IPS DF 6.9 (cell line): ENCODE results near the gene INTS2.
"Not testable (repeated sequence)": the region's sequence is repeated elsewhere in the genome, so short reads cannot be mapped to it uniquely, and the experiment has no call there.

Experiments used
- DNase-seq: peaks from one replicate; pipeline ENCODE4 v3.0.0-alpha.2; 2013; ENCODE audit warnings: low read depth, low spot score
- H3K27ac ChIP-seq: one replicate; pipeline ENCODE4 v1.5.1; 2013; ENCODE audit warnings: low read length, control low read depth
- H3K27me3 ChIP-seq: 2 replicates; pipeline ENCODE4 v1.6.1; 2013; ENCODE audit warnings: mild to moderate bottlenecking, low read length; ENCODE audit not compliant: control insufficient read depth, insufficient read depth
- H3K36me3 ChIP-seq: 2 replicates; pipeline ENCODE4 v1.6.1; 2013; ENCODE audit warnings: low read length; ENCODE audit not compliant: control insufficient read depth, insufficient read depth
- H3K4me1 ChIP-seq: 2 replicates; pipeline ENCODE4 v1.6.1; 2013; ENCODE audit warnings: low read length; ENCODE audit not compliant: control insufficient read depth, insufficient read depth
- H3K4me3 ChIP-seq: 2 replicates; pipeline ENCODE4 v1.5.1; 2013; ENCODE audit warnings: mild to moderate bottlenecking, low read length
- H3K9me3 ChIP-seq: 2 replicates; pipeline ENCODE4 v1.6.1; 2013; ENCODE audit warnings: low read length, inconsistent platforms; ENCODE audit not compliant: control insufficient read depth, insufficient read depth
- WGBS: extraction: QIAGEN DNeasy Blood & Tissue Kit; methylation state at CpG from one replicate; pipeline ENCODE4 v1.1.7; 2013; ENCODE audit warnings: mixed read lengths, missing lambda C conversion rate; ENCODE audit not compliant: insufficient read length, insufficient coverage; 5-methylcytosine and 5-hydroxymethylcytosine counted together

INTS2 gene

GRCh38 chr17:61836266-61837174, 91.3 kb downstream of the INTS2 start:
- no CpG with 5 or more reads among the region's 3 CpGs for WGBS

GRCh38 chr17:61835606-61836005, 92.2 kb downstream of the INTS2 start:
- no CpG with 5 or more reads among the region's 1 CpG for WGBS
- no peak overlapping the region for H3K27ac ChIP-seq
- no peaks in the 10 kb centered on the region for H3K27me3 ChIP-seq
- no peak for DNase-seq
- no peak overlapping the region for H3K4me3 ChIP-seq
- no peaks in the 10 kb centered on the region for H3K9me3 ChIP-seq
- H3K4me1 ChIP-seq, result no peaks in the 10 kb centered on the region
- H3K36me3 ChIP-seq, result no peaks in the 10 kb centered on the region

More at GRCh38 chr17:61836266-61837174, 91.3 kb downstream of the INTS2 start:
- Histone ChIP-seq H3K4me1 (no peaks in the 10 kb centered on the region), H3K27ac (no peak overlapping the region), H3K9me3 (no peaks in the 10 kb centered on the region), H3K4me3 (no peak overlapping the region), H3K36me3 (no peaks in the 10 kb centered on the region), H3K27me3 (no peaks in the 10 kb centered on the region)
- no peak for DNase-seq

- no CpG with 5 or more reads among the region's 2 CpGs for WGBS
- no peak overlapping the region for H3K27ac ChIP-seq
- no peak overlapping the region for H3K4me3 ChIP-seq
- H3K4me1 ChIP-seq, result no peaks in the 10 kb centered on the region
- no peaks in the 10 kb centered on the region for H3K9me3 ChIP-seq
- no peaks in the 10 kb centered on the region for H3K36me3 ChIP-seq
- no peak for DNase-seq
- H3K27me3 ChIP-seq, result no peaks in the 10 kb centered on the region
Observed at GRCh38 chr17:61834610-61835009, 93.2 kb downstream of the INTS2 start.

GRCh38 chr17:61833536-61834193, 94.1 kb downstream of the INTS2 start:
- Histone ChIP-seq H3K4me3 (no peak overlapping the region), H3K27ac (no peak overlapping the region), H3K36me3 (no peaks in the 10 kb centered on the region), H3K9me3 (no peaks in the 10 kb centered on the region), H3K4me1 (no peaks in the 10 kb centered on the region), H3K27me3 (no peaks in the 10 kb centered on the region)
- DNase-seq, result no peak
- WGBS, result no CpG with 5 or more reads among the region's 7 CpGs

- WGBS, result no CpG with 5 or more reads among the region's 3 CpGs
Observed at GRCh38 chr17:61832463-61832862, 95.3 kb downstream of the INTS2 start.

GRCh38 chr17:61831099-61831498, 96.7 kb downstream of the INTS2 start:
- Histone ChIP-seq H3K27ac (no peak overlapping the region), H3K4me3 (no peak overlapping the region), H3K36me3 (no peaks in the 10 kb centered on the region), H3K9me3 (no peaks in the 10 kb centered on the region), H3K27me3 (no peaks in the 10 kb centered on the region), H3K4me1 (no peaks in the 10 kb centered on the region)
- WGBS, result no CpG with 5 or more reads among the region's 1 CpG
- no peak for DNase-seq

More at GRCh38 chr17:61832463-61832862, 95.3 kb downstream of the INTS2 start:
- H3K4me1 ChIP-seq, result no peaks in the 10 kb centered on the region
- no peaks in the 10 kb centered on the region for H3K36me3 ChIP-seq
- H3K4me3 ChIP-seq, result no peak overlapping the region
- DNase-seq, result no peak
- no peaks in the 10 kb centered on the region for H3K27me3 ChIP-seq
- H3K27ac ChIP-seq, result no peak overlapping the region
- H3K9me3 ChIP-seq, result no peaks in the 10 kb centered on the region

- no peak for DNase-seq
- no peaks in the 10 kb centered on the region for H3K9me3 ChIP-seq
- H3K4me3 ChIP-seq, result no peak overlapping the region
- H3K27ac ChIP-seq, result no peak overlapping the region
- WGBS, result 100% methylated on average over 1 of the region's 1 CpG
- H3K4me1 ChIP-seq, result no peaks in the 10 kb centered on the region
- H3K27me3 ChIP-seq, result no peaks in the 10 kb centered on the region
- no peaks in the 10 kb centered on the region for H3K36me3 ChIP-seq
Observed at GRCh38 chr17:61828694-61829093, 99.1 kb downstream of the INTS2 start.

GRCh38 chr17:61827649-61828395, 100.0 kb downstream of the INTS2 start:
- DNase-seq, result no peak
- Histone ChIP-seq H3K4me3 (no peak overlapping the region), H3K27me3 (no peaks in the 10 kb centered on the region), H3K27ac (no peak overlapping the region), H3K4me1 (no peaks in the 10 kb centered on the region), H3K36me3 (no peaks in the 10 kb centered on the region), H3K9me3 (no peaks in the 10 kb centered on the region)
- no CpG with 5 or more reads among the region's 8 CpGs for WGBS

GRCh38 chr17:61826866-61827265, 100.9 kb downstream of the INTS2 start:
- DNase-seq, H3K36me3 ChIP-seq, H3K27ac ChIP-seq, H3K4me1 ChIP-seq, H3K27me3 ChIP-seq, H3K9me3 ChIP-seq, H3K4me3 ChIP-seq: not testable (repeated sequence)
- WGBS, result no CpG with 5 or more reads among the region's 1 CpG

GRCh38 chr17:61826198-61826597, 101.6 kb downstream of the INTS2 start:
- no CpG with 5 or more reads among the region's 2 CpGs for WGBS

More at GRCh38 chr17:61826198-61826597, 101.6 kb downstream of the INTS2 start:
- H3K9me3 ChIP-seq, H3K27ac ChIP-seq, H3K4me3 ChIP-seq, DNase-seq, H3K27me3 ChIP-seq, H3K4me1 ChIP-seq, H3K36me3 ChIP-seq: not testable (repeated sequence)
